Measurements from ENCODE around the gene IQGAP2. TPM values are rescaled to one million over a fixed set of nuclear protein-coding genes. Genes with fewer than 3 reads are reported as not detected.

Gene IQGAP2
- total and polyA plus RNA-seq, 2 donors (not counting 1 experiment from before 2014, with no cell fraction given) = 8.1 to 15.0 TPM

DNA sequence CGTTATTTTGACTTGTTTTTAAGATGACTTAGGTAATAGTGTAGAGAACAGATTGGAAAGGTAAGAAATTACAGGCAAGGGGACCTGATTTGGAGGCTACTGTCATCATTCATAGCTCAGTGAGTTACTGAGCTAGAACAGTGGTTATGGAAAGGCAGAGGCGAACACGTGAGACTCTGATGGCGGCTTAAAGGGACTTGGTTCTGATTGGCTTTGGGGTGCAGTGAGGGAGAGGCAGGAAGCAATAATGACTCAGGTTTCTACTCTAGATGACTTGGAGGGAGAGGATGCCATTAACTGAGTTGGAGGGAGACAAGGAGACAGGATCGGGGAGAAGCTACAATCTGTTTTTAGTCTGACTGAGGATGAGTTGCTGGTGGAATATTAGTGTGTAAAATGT is 217.1 kb downstream of the IQGAP2 start:
- Histone ChIP-seq H3K27ac (ENCODE audit: low read length in 2 of 2) (no peak overlapping the region), H3K4me2 (replicated peaks; ENCODE audit: low read depth, low read length, poor library complexity, severe bottlenecking) (no peak overlapping the region), H3K9ac (ENCODE audit: low read length) (no peak overlapping the region), H2AFZ (ENCODE audit: insufficient read depth, low read depth, low read length, poor library complexity, severe bottlenecking) (no peak overlapping the region), H3K4me3 (ENCODE audit: control extremely low read depth in 1 of 5, extremely low read depth in 1 of 5, insufficient read depth in 1 of 5, low read depth in 2 of 5, low read length in 4 of 5) (no peak overlapping the region), H4K20me1 (ENCODE audit: control insufficient read depth, insufficient read depth, low read length, poor library complexity, severe bottlenecking) (no peaks in the 10 kb centered on the region), H3K36me3 (replicated peaks in 1 of 2; ENCODE audit: control extremely low read depth in 1 of 2, control insufficient read depth in 1 of 2, extremely low read depth in 1 of 2, insufficient read depth in 2 of 2, low read length in 1 of 2) (no peaks in the 10 kb centered on the region), H3K79me2 (ENCODE audit: control insufficient read depth, insufficient read depth, low read length) (no peaks in the 10 kb centered on the region), H3K27me3 (replicated peaks in 1 of 4; ENCODE audit: control extremely low read depth in 1 of 4, control insufficient read depth in 3 of 4, insufficient read depth in 4 of 4, low read length in 3 of 4) (no peaks in the 10 kb centered on the region), H3K4me1 (ENCODE audit: control insufficient read depth in 2 of 2, insufficient read depth in 2 of 2, low read length in 2 of 2) (no peaks in the 10 kb centered on the region), H3K9me3 (ENCODE audit: control extremely low read depth in 1 of 3, control insufficient read depth in 2 of 3, insufficient read depth in 1 of 3, low read length in 2 of 3) (no peaks in the 10 kb centered on the region)
- TF ChIP-seq, protein P1, sequence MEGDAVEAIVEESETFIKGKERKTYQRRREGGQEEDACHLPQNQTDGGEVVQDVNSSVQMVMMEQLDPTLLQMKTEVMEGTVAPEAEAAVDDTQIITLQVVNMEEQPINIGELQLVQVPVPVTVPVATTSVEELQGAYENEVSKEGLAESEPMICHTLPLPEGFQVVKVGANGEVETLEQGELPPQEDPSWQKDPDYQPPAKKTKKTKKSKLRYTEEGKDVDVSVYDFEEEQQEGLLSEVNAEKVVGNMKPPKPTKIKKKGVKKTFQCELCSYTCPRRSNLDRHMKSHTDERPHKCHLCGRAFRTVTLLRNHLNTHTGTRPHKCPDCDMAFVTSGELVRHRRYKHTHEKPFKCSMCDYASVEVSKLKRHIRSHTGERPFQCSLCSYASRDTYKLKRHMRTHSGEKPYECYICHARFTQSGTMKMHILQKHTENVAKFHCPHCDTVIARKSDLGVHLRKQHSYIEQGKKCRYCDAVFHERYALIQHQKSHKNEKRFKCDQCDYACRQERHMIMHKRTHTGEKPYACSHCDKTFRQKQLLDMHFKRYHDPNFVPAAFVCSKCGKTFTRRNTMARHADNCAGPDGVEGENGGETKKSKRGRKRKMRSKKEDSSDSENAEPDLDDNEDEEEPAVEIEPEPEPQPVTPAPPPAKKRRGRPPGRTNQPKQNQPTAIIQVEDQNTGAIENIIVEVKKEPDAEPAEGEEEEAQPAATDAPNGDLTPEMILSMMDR (IDR thresholded peaks at IDR 0.05) = no peak
- TF ChIP-seq EZH2 (IDR thresholded peaks at IDR 0.05; ENCODE audit: borderline replicate concordance, insufficient read depth, low read depth, low read length, poor library complexity, severe bottlenecking) = no peak
- Mint-ChIP-seq H3K27ac (no peak overlapping the region), H3K9me3 (ENCODE audit: insufficient read depth) (no peaks in the 10 kb centered on the region), H3K27me3 (no peaks in the 10 kb centered on the region), H3K4me3 (no peak overlapping the region), H3K4me1 (no peaks in the 10 kb centered on the region)
- POLR2A ChIA-PET = no interaction called here
- ATAC-seq (ENCODE audit: low read depth) (no peak), DNase-seq (no peak)
- CTCF ChIA-PET = interaction anchor here (1.0 kb wide), 1 partner anchor 154 kb away, joined by 3 read pairs; no protein-coding TSS in a partner anchor
- intact Hi-C loops (cut with micrococcal nuclease) = no loop called here
- 95% methylated on average over 5 of the region's 5 CpGs for WGBS (ENCODE audit: insufficient coverage)

DNA sequence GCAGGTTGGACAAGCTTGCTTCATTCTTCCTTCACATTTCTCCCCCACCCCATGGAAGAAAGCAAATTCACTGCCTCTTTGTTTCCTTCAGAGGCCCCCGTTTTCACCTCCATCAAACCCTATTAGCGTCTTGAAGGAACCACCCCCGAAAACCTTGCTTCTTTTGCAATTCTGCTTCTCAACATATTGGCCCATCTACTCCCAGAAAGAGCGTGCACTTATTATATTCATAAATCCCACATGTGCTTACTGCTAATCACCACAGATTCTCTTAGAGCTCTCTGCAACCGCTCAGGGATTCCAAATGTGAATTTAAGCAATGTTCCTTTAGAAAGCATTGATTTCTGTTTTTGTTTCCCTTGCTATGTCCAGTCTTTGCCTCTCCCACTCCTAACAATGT is 219.0 kb downstream of the IQGAP2 start:
- DNase-seq = no peak
- ChIA-PET POLR2A (no interaction called here), CTCF (no interaction called here)
- Histone ChIP-seq H4K20me1 (ENCODE audit: control insufficient read depth, insufficient read depth, low read length, poor library complexity, severe bottlenecking) (no peaks in the 10 kb centered on the region), H3K79me2 (ENCODE audit: control insufficient read depth, insufficient read depth, low read length) (no peaks in the 10 kb centered on the region), H3K36me3 (replicated peaks in 1 of 2; ENCODE audit: control extremely low read depth in 1 of 2, control insufficient read depth in 1 of 2, extremely low read depth in 1 of 2, insufficient read depth in 2 of 2, low read length in 1 of 2) (no peaks in the 10 kb centered on the region), H3K4me3 (ENCODE audit: control extremely low read depth in 1 of 5, extremely low read depth in 1 of 5, insufficient read depth in 1 of 5, low read depth in 2 of 5, low read length in 4 of 5) (no peak overlapping the region), H3K9me3 (ENCODE audit: control extremely low read depth in 1 of 3, control insufficient read depth in 2 of 3, insufficient read depth in 1 of 3, low read length in 2 of 3) (no peaks in the 10 kb centered on the region), H3K4me1 (ENCODE audit: control insufficient read depth in 2 of 2, insufficient read depth in 2 of 2, low read length in 2 of 2) (no peaks in the 10 kb centered on the region), H3K9ac (ENCODE audit: low read length) (no peak overlapping the region), H2AFZ (ENCODE audit: insufficient read depth, low read depth, low read length, poor library complexity, severe bottlenecking) (no peak overlapping the region), H3K4me2 (replicated peaks; ENCODE audit: low read depth, low read length, poor library complexity, severe bottlenecking) (no peak overlapping the region), H3K27ac (ENCODE audit: low read length in 2 of 2) (no peak overlapping the region), H3K27me3 (replicated peaks in 1 of 4; ENCODE audit: control extremely low read depth in 1 of 4, control insufficient read depth in 3 of 4, insufficient read depth in 4 of 4, low read length in 3 of 4) (no peaks in the 10 kb centered on the region)
- 93% methylated on average over 3 of the region's 5 CpGs for WGBS (ENCODE audit: insufficient coverage)
- H3K4me3 Mint-ChIP-seq = no peak overlapping the region
- no peak for ATAC-seq (ENCODE audit: low read depth)
- intact Hi-C loops (cut with micrococcal nuclease) = no loop called here
- no peak overlapping the region for H3K27ac Mint-ChIP-seq
- no peak for TF ChIP-seq EZH2 (IDR thresholded peaks at IDR 0.05; ENCODE audit: borderline replicate concordance, insufficient read depth, low read depth, low read length, poor library complexity, severe bottlenecking)
- TF ChIP-seq, protein P1 (IDR thresholded peaks at IDR 0.05) = no peak
- H3K9me3 Mint-ChIP-seq (ENCODE audit: insufficient read depth) = no peaks in the 10 kb centered on the region
- no peaks in the 10 kb centered on the region for H3K4me1 Mint-ChIP-seq
- no peaks in the 10 kb centered on the region for H3K27me3 Mint-ChIP-seq
